Thoracic aorta (tissue), 2 donors: ENCODE data around the gene RBM12. TPM values are rescaled to one million over a fixed set of nuclear protein-coding genes. Genes with fewer than 3 reads are reported as not detected.
"Not testable (repeated sequence)": the region's sequence is repeated elsewhere in the genome, so short reads cannot be mapped to it uniquely, and the experiment has no call there.

ENCODE experiments used
- ATAC-seq: fragments of 150-250 bp; one replicate; pipeline ENCODE4 v1.8.0; 2017; ENCODE audit warnings: low read depth; ENCODE audit not compliant: insufficient number of reproducible peaks, low FRiP score
- DNase-seq: peaks from one replicate; pipeline ENCODE4 v3.0.0-alpha.2; 2020; ENCODE audit warnings: low spot score
- H3K27ac ChIP-seq, 2 donors: fragments of 200-600 bp; sonication (generic); 1 replicate in 1 of 2; 2 replicates in 1 of 2; pipeline ENCODE4 v1.5.1; 2016; ENCODE audit warnings: mild to moderate bottlenecking in 2 of 2, moderate library complexity in 2 of 2
- H3K27me3 ChIP-seq: fragments of 200-600 bp; sonication (generic); replicated peaks from 2 replicates; pipeline ENCODE4 v1.6.0; 2016; ENCODE audit warnings: mild to moderate bottlenecking; ENCODE audit not compliant: insufficient read depth
- H3K36me3 ChIP-seq: fragments of 200-600 bp; sonication (generic); one replicate; pipeline ENCODE4 v1.5.1; 2016
- H3K4me1 ChIP-seq, 2 donors: fragments of 200-600 bp; sonication (generic); 1 replicate in 1 of 2; 2 replicates in 1 of 2; pipeline versions ENCODE4 v1.5.1 to v1.6.0; 2016; ENCODE audit warnings: low read depth in 2 of 2, mild to moderate bottlenecking in 1 of 2; ENCODE audit not compliant: control insufficient read depth in 1 of 2
- H3K4me3 ChIP-seq: fragments of 200-600 bp; sonication (generic); 2 replicates; pipeline ENCODE4 v1.5.1; 2016; ENCODE audit warnings: mild to moderate bottlenecking
- H3K9me3 ChIP-seq: fragments of 200-600 bp; sonication (generic); 2 replicates; pipeline ENCODE4 v1.5.1; 2016
- total RNA-seq, 2 donors: library from RNA; depleted of rRNA; stranded (reverse); fragments of >200 nt; gene quantifications; one replicate each; pipeline versions ENCODE4 v1.1.0 to v1.2.3, GENCODE V29; 2016
- TF ChIP-seq, protein P1 (sequence below): fragments of 200-600 bp; sonication (generic); IDR thresholded peaks from one replicate; pipeline ENCODE4 v1.5.1; 2019; ENCODE audit warnings: antibody characterized with exemption

RBM12 gene
- total RNA-seq, 2 donors from 2014 or later: 21.7 to 43.4 TPM

DNA sequence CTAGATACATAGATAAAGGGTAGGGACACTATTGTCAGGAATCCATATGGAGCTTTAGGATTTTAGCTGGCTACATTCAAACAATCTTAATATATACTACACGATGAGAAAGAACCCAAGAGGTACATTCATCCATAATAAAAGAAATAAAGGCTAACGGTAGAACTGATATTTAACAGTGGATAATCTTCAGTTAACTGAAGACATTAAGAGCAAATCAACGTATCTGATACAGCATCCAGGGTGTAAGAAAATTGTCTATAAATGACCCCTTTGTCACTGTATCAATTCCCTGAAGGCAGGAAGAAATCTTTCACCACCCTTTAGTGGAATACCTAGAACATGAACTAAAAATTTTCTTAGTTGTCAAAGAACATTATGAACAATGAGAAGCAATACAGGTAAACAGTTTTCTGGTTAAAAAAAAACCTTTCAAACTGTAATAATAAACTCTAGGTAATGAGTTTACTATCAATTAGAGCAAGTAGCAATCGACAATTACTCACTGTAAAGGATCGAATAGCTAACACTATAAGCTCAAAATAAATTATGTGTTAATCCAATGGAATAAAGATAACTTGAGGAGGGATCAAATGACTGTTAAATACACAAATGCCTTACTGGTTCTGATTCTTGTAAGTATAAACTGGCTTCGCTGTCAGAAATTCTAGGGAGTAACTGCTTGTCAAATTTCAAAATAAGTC is 46.3 kb upstream of the RBM12 start:
- no peaks in the 10 kb centered on the region for H3K9me3 ChIP-seq
- DNase-seq (no peak), ATAC-seq (no peak)
- no peaks in the 10 kb centered on the region for H3K27me3 ChIP-seq
- peaks cover 49% of the 10 kb centered on the region for H3K36me3 ChIP-seq
- H3K27ac ChIP-seq: no peak overlapping the region
- peaks cover 0 to 28% of the 10 kb centered on the region in 2 donors for H3K4me1 ChIP-seq
- H3K4me3 ChIP-seq: no peak overlapping the region
- TF ChIP-seq, protein P1, sequence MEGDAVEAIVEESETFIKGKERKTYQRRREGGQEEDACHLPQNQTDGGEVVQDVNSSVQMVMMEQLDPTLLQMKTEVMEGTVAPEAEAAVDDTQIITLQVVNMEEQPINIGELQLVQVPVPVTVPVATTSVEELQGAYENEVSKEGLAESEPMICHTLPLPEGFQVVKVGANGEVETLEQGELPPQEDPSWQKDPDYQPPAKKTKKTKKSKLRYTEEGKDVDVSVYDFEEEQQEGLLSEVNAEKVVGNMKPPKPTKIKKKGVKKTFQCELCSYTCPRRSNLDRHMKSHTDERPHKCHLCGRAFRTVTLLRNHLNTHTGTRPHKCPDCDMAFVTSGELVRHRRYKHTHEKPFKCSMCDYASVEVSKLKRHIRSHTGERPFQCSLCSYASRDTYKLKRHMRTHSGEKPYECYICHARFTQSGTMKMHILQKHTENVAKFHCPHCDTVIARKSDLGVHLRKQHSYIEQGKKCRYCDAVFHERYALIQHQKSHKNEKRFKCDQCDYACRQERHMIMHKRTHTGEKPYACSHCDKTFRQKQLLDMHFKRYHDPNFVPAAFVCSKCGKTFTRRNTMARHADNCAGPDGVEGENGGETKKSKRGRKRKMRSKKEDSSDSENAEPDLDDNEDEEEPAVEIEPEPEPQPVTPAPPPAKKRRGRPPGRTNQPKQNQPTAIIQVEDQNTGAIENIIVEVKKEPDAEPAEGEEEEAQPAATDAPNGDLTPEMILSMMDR: no peak

GRCh38 chr20:35710039-35710438 is 45.3 kb upstream of the RBM12 start:
- no peak overlapping the region for H3K27ac ChIP-seq
- H3K4me3 ChIP-seq: no peak overlapping the region
- no peak for DNase-seq
- H3K9me3 ChIP-seq: no peaks in the 10 kb centered on the region
- ATAC-seq: no peak
- peaks cover 48% of the 10 kb centered on the region for H3K36me3 ChIP-seq
- no peaks in the 10 kb centered on the region for H3K27me3 ChIP-seq
- TF ChIP-seq, protein P1: no peak
- H3K4me1 ChIP-seq: peaks cover 0 to 28% of the 10 kb centered on the region in 2 donors

- Histone ChIP-seq H3K27me3 (no peaks in the 10 kb centered on the region), H3K9me3 (no peaks in the 10 kb centered on the region), H3K4me1 (peaks cover 0 to 28% of the 10 kb centered on the region in 2 donors), H3K4me3 (no peak overlapping the region), H3K27ac (no peak overlapping the region), H3K36me3 (peaks cover 50% of the 10 kb centered on the region)
- TF ChIP-seq, protein P1: no peak
- DNase-seq: no peak
- no peak for ATAC-seq
Observed at GRCh38 chr20:35709259-35709658, 44.6 kb upstream of the RBM12 start.

GRCh38 chr20:35708502-35708901 is 43.8 kb upstream of the RBM12 start:
- Histone ChIP-seq H3K27me3 (no peaks in the 10 kb centered on the region), H3K4me3 (no peak overlapping the region), H3K27ac (no peak overlapping the region), H3K9me3 (no peaks in the 10 kb centered on the region), H3K36me3 (peaks cover 48% of the 10 kb centered on the region), H3K4me1 (peaks cover 0 to 28% of the 10 kb centered on the region in 2 donors)
- TF ChIP-seq, protein P1: no peak
- DNase-seq (no peak), ATAC-seq (no peak)

- H3K27me3 ChIP-seq, DNase-seq, ATAC-seq, H3K27ac ChIP-seq, H3K9me3 ChIP-seq, H3K4me3 ChIP-seq: not testable (repeated sequence)
- Histone ChIP-seq H3K36me3 (peaks cover 47% of the 10 kb centered on the region), H3K4me1 (peaks cover 0 to 28% of the 10 kb centered on the region in 2 donors)
Observed at GRCh38 chr20:35706591-35707529, 42.2 kb upstream of the RBM12 start.

DNA sequence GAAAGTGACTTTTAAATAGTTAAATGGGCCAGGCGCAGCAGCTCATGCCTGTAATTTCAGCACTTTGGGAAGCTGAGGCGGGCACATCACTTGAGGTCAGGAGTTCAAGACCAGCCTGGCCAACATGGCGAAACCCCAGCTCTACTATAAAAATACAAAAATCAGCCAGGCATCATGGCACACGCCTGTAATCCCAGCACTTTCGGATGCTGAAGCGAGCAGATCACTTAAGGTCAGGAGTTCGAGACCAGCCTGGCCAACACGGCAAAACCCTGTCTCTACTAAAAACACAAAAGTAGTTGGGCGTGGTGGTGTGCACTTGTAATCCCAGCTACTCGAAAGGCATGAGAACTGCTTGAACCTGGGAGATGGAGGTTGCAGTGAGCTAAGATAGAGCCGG is 41.2 kb upstream of the RBM12 start:
- H3K27ac ChIP-seq, ATAC-seq, H3K9me3 ChIP-seq, H3K4me3 ChIP-seq, DNase-seq, H3K27me3 ChIP-seq: not testable (repeated sequence)
- H3K36me3 ChIP-seq: peaks cover 38% of the 10 kb centered on the region
- H3K4me1 ChIP-seq: peaks cover 0 to 21% of the 10 kb centered on the region in 2 donors
